ENCODE measurements around the gene RASGRF2.

DNA sequence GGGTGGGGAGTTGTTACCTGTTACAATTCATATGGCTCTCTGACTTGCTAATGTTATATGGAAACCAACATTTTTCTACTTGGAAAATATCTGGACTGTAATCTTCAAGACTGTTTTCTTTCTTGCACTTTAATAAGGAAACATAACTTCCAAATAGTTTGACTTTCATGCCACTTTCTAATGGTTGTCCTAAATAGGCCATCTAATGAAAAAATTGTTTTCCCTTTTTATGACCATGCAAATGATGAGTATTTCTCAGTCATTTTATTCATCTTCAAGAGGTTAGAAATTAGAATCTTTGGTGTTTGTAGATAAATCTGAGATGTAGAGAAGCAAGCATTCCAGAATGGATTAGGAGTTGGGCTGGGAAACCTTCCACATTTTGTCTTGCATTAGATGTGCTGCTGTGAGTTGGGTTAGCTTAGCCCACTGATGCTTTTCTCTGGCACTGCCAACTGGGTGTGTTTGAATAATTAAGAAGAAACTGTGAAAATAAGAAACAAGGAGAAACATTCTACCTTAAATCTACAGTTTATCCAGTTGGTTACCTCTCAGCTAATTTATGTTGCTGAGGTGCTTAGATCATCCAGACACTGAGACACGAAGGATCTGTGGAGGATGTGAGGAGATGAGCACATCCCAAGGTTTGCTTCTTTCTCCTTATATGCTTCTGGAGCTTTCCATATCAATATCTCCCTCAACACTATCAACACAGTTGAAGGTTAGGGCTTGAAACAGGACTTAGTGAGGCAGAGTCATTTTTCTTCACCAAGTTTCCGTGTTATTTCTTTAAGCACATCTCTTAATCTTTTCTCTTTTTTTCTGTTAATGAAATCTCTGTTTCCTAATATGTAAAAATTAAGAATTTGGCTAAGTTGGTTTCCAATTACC lies 2.7 kb downstream of the RASGRF2 start:
- TF ChIP-seq POLR2AphosphoS5 (IDR thresholded peaks at IDR 0.05), result no peak
- no peak for TF ChIP-seq POLR2A (IDR thresholded peaks at IDR 0.05)
- TF ChIP-seq, protein P1, sequence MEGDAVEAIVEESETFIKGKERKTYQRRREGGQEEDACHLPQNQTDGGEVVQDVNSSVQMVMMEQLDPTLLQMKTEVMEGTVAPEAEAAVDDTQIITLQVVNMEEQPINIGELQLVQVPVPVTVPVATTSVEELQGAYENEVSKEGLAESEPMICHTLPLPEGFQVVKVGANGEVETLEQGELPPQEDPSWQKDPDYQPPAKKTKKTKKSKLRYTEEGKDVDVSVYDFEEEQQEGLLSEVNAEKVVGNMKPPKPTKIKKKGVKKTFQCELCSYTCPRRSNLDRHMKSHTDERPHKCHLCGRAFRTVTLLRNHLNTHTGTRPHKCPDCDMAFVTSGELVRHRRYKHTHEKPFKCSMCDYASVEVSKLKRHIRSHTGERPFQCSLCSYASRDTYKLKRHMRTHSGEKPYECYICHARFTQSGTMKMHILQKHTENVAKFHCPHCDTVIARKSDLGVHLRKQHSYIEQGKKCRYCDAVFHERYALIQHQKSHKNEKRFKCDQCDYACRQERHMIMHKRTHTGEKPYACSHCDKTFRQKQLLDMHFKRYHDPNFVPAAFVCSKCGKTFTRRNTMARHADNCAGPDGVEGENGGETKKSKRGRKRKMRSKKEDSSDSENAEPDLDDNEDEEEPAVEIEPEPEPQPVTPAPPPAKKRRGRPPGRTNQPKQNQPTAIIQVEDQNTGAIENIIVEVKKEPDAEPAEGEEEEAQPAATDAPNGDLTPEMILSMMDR (IDR thresholded peaks at IDR 0.05), result no peak

All from transverse colon (tissue), 4 donors.